Stimulated activated CD8-positive, alpha-beta memory T cell treated with anti-CD3 and anti-CD28 coated beads, Interleukin-7, amount 100 ng/mL, for 1 hour (primary cell): Measurements from ENCODE around the gene PC.

Experiments
- DNase-seq, 2 donors: peaks; one replicate each; pipeline ENCODE4 v3.0.0-alpha.2; 2020; ENCODE audit warnings: low read depth in 2 of 2

The PC gene

GRCh38 chr11:66854729-66855211, 103.4 kb downstream of the PC start:
- DNase-seq, result no peak

GRCh38 chr11:66854231-66854661, 103.9 kb downstream of the PC start:
- no peak for DNase-seq

GRCh38 chr11:66853242-66854229, 104.6 kb downstream of the PC start:
- DNase-seq, result no peak

GRCh38 chr11:66852466-66853241, 105.5 kb downstream of the PC start:
- no peak for DNase-seq

- DNase-seq, result no peak
These were observed 106.3 kb downstream of the PC start for GRCh38 chr11:66851698-66852465.

GRCh38 chr11:66851239-66851596, 107.0 kb downstream of the PC start:
- no peak for DNase-seq

- no peak for DNase-seq
These were observed 107.5 kb downstream of the PC start for GRCh38 chr11:66850588-66851238.

GRCh38 chr11:66850235-66850587, 108.0 kb downstream of the PC start:
- no peak for DNase-seq

GRCh38 chr11:66849501-66850234, 108.5 kb downstream of the PC start:
- DNase-seq, result no peak

- DNase-seq, result no peak
These were observed 109.3 kb downstream of the PC start for GRCh38 chr11:66848671-66849500.

- DNase-seq, result no peak
These were observed 110.5 kb downstream of the PC start for GRCh38 chr11:66847461-66848232.

GRCh38 chr11:66846671-66847091, 111.5 kb downstream of the PC start:
- DNase-seq, result no peak

- DNase-seq, result no peak
These were observed 112.3 kb downstream of the PC start for GRCh38 chr11:66845876-66846212.

- DNase-seq, result no peak
These were observed 112.9 kb downstream of the PC start for GRCh38 chr11:66845143-66845875.

GRCh38 chr11:66844496-66845142, 113.6 kb downstream of the PC start:
- no peak for DNase-seq

- DNase-seq, result no peak
These were observed 114.2 kb downstream of the PC start for GRCh38 chr11:66843776-66844495.
